Erythroblast (primary cell): ENCODE results near the gene RBM8A.
A peak's percentile ranks its signal among the peaks of the same experiment; 100 is the strongest.

Experiments
- DNase-seq, 2 experiments: peaks; one replicate each; lab custom pipeline; 2025; lab: John Stamatoyannopoulos, UW
- GATA1 ChIP-seq: IDR thresholded peaks from 2 replicates; pipeline ENCODE4 v1.6.1; 2011; ENCODE audit warnings: low read depth, mild to moderate bottlenecking, control low read depth, low read length, moderate library complexity
- POLR2A ChIP-seq: IDR thresholded peaks from 2 replicates; pipeline ENCODE4 v1.6.1; 2011; ENCODE audit warnings: mild to moderate bottlenecking, low read length

RBM8A gene

GRCh38 chr1:145927063-145927886, at the start of gene RBM8A:
RBM8A (minus strand) TSS chr1:145927484; CDS start chr1:145927426, 58 bp downstream.
- TF ChIP-seq GATA1 = no peak
- peak; percentile 99 for TF ChIP-seq POLR2A
- DNase-seq = peak; percentile 98 to 99

GRCh38 chr1:145977016-145977415, 49.7 kb upstream of the RBM8A start:
- DNase-seq = no peak
- TF ChIP-seq POLR2A (no peak), GATA1 (no peak)

- TF ChIP-seq GATA1 = no peak
- TF ChIP-seq POLR2A = no peak
- no peak for DNase-seq
Observed at GRCh38 chr1:145975216-145975615, 47.9 kb upstream of the RBM8A start.

GRCh38 chr1:145974721-145975120, 47.4 kb upstream of the RBM8A start:
- no peak for TF ChIP-seq POLR2A
- no peak for TF ChIP-seq GATA1
- DNase-seq = no peak

- TF ChIP-seq GATA1 = no peak
- TF ChIP-seq POLR2A = no peak
- DNase-seq = no peak
Observed at GRCh38 chr1:145972580-145972979, 45.3 kb upstream of the RBM8A start.

GRCh38 chr1:145967288-145967687, 40.0 kb upstream of the RBM8A start:
- TF ChIP-seq GATA1 (no peak), POLR2A (no peak)
- no peak for DNase-seq

- DNase-seq = no peak
- TF ChIP-seq POLR2A = no peak
- TF ChIP-seq GATA1 = no peak
Observed at GRCh38 chr1:145965119-145965744, 37.9 kb upstream of the RBM8A start.

GRCh38 chr1:145964328-145965118, 37.2 kb upstream of the RBM8A start, which contains the start of the genes ANKRD34A and POLR3GL:
ANKRD34A (minus strand) TSS chr1:145964575; CDS start chr1:145961759, 2,816 bp downstream.
POLR3GL (plus strand) TSS chr1:145964690; CDS start chr1:145974866, 10,176 bp downstream.
- peak; percentile 95 for DNase-seq
- TF ChIP-seq POLR2A (peak; percentile 99), GATA1 (no peak)

GRCh38 chr1:145963265-145964019, 36.2 kb upstream of the RBM8A start:
- TF ChIP-seq GATA1 = no peak
- no peak for TF ChIP-seq POLR2A
- peak in 1 of 2 experiments; percentile 39 for DNase-seq

GRCh38 chr1:145962157-145963102, 35.1 kb upstream of the RBM8A start:
- TF ChIP-seq GATA1 = no peak

GRCh38 chr1:145961425-145962156, 34.3 kb upstream of the RBM8A start:
- TF ChIP-seq POLR2A (no peak), GATA1 (no peak)
- DNase-seq = peak; percentile 48 to 58

More at GRCh38 chr1:145962157-145963102, 35.1 kb upstream of the RBM8A start:
- DNase-seq = peak in 1 of 2 experiments; percentile 37
